Endothelial cell of umbilical vein (primary cell): ENCODE results near the gene GTF2IRD2. TPM values are rescaled to one million over a fixed set of nuclear protein-coding genes. Genes with fewer than 3 reads are reported as not detected.
"Not testable (repeated sequence)": the region's sequence is repeated elsewhere in the genome, so short reads cannot be mapped to it uniquely, and the experiment has no call there.

Source experiments
- BruUV-seq: library from RNA; stranded (reverse); fragments of 400-500 nt; replicated peaks from 2 replicates; lab custom pipeline; 2021; lab: Mats Ljungman, UMichigan
- CTCF ChIA-PET: fragments of 300-600, 350-600 bp; sonication (Branson Sonifier 250); formaldehyde crosslinking; loops from one replicate; lab custom pipeline; 2021; ENCODE audit warnings: antibody characterized with exemption, inconsistent platforms; lab: Charles Lee
- POLR2A ChIA-PET: fragments of 300-600, 350-600 bp; sonication (Branson Sonifier 250); formaldehyde crosslinking; loops from one replicate; lab custom pipeline; 2021; ENCODE audit warnings: antibody characterized with exemption, inconsistent platforms; lab: Charles Lee
- DNase-seq: peaks from one replicate; pipeline ENCODE4 v3.0.0-alpha.2; 2011; ENCODE audit warnings: low read depth, low spot score
- FAIRE-seq: peaks from 2 replicates; lab custom pipeline; 2011; peaks lifted over from hg19 to GRCh38; lab: Jason Lieb, UNC
- H2AFZ ChIP-seq: 2 replicates; pipeline ENCODE4 v1.6.0; 2012; ENCODE audit warnings: low read depth, low read length, control low read depth, inconsistent platforms
- H3K27ac ChIP-seq: 2 replicates; pipeline ENCODE4 v1.5.1; 2011; ENCODE audit warnings: low read depth, mild to moderate bottlenecking, control low read depth, low read length, moderate library complexity; ENCODE audit not compliant: insufficient read depth
- H3K27me3 ChIP-seq, 2 experiments: 2 replicates each; pipeline versions ENCODE4 v1.6.0 to v1.6.1; 2011; ENCODE audit warnings: low read length in 2 of 2, mixed read lengths in 1 of 2; ENCODE audit not compliant: control insufficient read depth in 2 of 2, insufficient read depth in 2 of 2
- H3K36me3 ChIP-seq, 2 experiments: 2 replicates in 1 of 2; 3 replicates in 1 of 2; pipeline ENCODE4 v1.5.1; 2011; ENCODE audit warnings: low read length in 2 of 2, mild to moderate bottlenecking in 1 of 2, moderate library complexity in 1 of 2; ENCODE audit not compliant: control insufficient read depth in 2 of 2, insufficient read depth in 2 of 2; ENCODE audit errors: extremely low read depth in 1 of 2
- H3K4me1 ChIP-seq: 3 replicates; pipeline ENCODE4 v1.5.1; 2011; ENCODE audit warnings: mild to moderate bottlenecking, low read length; ENCODE audit not compliant: control insufficient read depth, insufficient read depth; ENCODE audit errors: extremely low read depth
- H3K4me2 ChIP-seq: 2 replicates; pipeline ENCODE4 v1.6.1; 2011; ENCODE audit warnings: low read length, control low read depth, mixed read lengths; ENCODE audit not compliant: insufficient read depth
- H3K4me3 ChIP-seq, 3 experiments: fragments of 200-600 bp in 1 of 3; sonication (generic), shearing (Covaris generic) in 1 of 3; replicated peaks in 1 of 3; 2 replicates each; pipeline ENCODE4 v1.5.1; 2011 to 2016; ENCODE audit warnings: control low read depth in 3 of 3, low read length in 3 of 3, mild to moderate bottlenecking in 2 of 3, inconsistent platforms in 1 of 3, low read depth in 1 of 3, moderate library complexity in 1 of 3; ENCODE audit not compliant: insufficient read depth in 1 of 3
- H3K79me2 ChIP-seq: 2 replicates; pipeline ENCODE4 v1.6.0; 2012; ENCODE audit warnings: low read length, inconsistent platforms; ENCODE audit not compliant: control insufficient read depth, insufficient read depth
- H3K9ac ChIP-seq: replicated peaks from 2 replicates; pipeline ENCODE3; 2011; ENCODE audit warnings: low read length, control low read depth; ENCODE audit not compliant: insufficient read depth; ENCODE audit errors: extremely low read depth
- H3K9me1 ChIP-seq: replicated peaks from 3 replicates; pipeline ENCODE4 v1.6.0; 2011; ENCODE audit warnings: mild to moderate bottlenecking, low read length; ENCODE audit not compliant: control insufficient read depth, insufficient read depth; ENCODE audit errors: extremely low read depth
- H3K9me3 ChIP-seq: replicated peaks from 2 replicates; pipeline ENCODE4 v1.5.1; 2012; ENCODE audit warnings: low read length, inconsistent platforms; ENCODE audit not compliant: control insufficient read depth, insufficient read depth
- H4K20me1 ChIP-seq: replicated peaks from 2 replicates; pipeline ENCODE3; 2011; ENCODE audit warnings: mild to moderate bottlenecking, low read length; ENCODE audit not compliant: control insufficient read depth, insufficient read depth; ENCODE audit errors: extremely low read depth
- dilution Hi-C: fragments of 300-500 bp; cut with MboI; formaldehyde crosslinking; loops from one replicate; pipeline ENCODE4 v1.15.0; 2019; ENCODE audit warnings: low sequenced_read_pairs; ENCODE audit not compliant: extremely low pct_ligation_motif_present
- intact Hi-C: fragments of 100-400 bp; cut with micrococcal nuclease; formaldehyde crosslinking; loops from one replicate; pipeline ENCODE4 v1.10.0; 2022
- polyA plus RNA-seq, 4 experiments: library from polyadenylated mRNA; depleted of rRNA in 3 of 4; stranded (reverse) in 3 of 4; unstranded in 1 of 4; fragments of >200 nt; gene quantifications; 2 replicates each; pipeline versions ENCODE4 v1.2.1 to v1.2.3, GENCODE V29; 2011 to 2012; ENCODE audit warnings: missing spikeins in 1 of 4
- total RNA-seq: library from RNA; stranded (reverse); gene quantifications from 2 replicates; pipeline ENCODE4 v1.2.3, GENCODE V29; 2021

Gene GTF2IRD2
- total and polyA plus RNA-seq, 2 donors (not counting 3 experiments of a cell fraction or from before 2014, with no cell fraction given) = 5.2 to 10.0 TPM

DNA sequence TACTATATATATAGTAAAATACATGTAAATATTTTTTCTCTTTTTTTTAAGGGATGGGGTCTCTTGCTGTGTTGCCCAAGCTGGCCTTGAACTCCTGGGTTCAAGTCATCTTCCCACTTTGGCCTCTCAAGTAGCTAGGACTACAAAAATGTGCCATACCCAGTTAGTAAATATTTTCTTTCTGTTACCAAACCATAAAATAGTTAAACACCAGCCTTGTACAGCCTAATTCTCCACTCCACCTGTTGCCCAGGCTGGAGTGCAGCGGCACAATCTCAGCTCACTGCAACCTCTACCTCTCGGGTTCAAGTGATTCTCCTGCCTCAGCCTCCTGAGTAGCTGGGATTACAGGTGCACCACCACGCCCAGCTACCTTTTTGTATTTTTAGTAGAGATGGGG is 33.9 kb upstream of the GTF2IRD2 start:
- H3K4me3 ChIP-seq, H2AFZ ChIP-seq, H3K27ac ChIP-seq, intact Hi-C loops, dilution Hi-C loops, H3K27me3 ChIP-seq, DNase-seq, FAIRE-seq, H3K9me3 ChIP-seq, H3K9me1 ChIP-seq, H4K20me1 ChIP-seq, H3K4me2 ChIP-seq, BruUV-seq, H3K79me2 ChIP-seq, H3K4me1 ChIP-seq, POLR2A ChIA-PET, H3K36me3 ChIP-seq, H3K9ac ChIP-seq, CTCF ChIA-PET: not testable (repeated sequence)

GRCh38 chr7:74882110-74882509 is 30.7 kb upstream of the GTF2IRD2 start:
- POLR2A ChIA-PET, H3K4me2 ChIP-seq, H3K4me3 ChIP-seq, H3K9me1 ChIP-seq, DNase-seq, BruUV-seq, intact Hi-C loops, H2AFZ ChIP-seq, H3K4me1 ChIP-seq, FAIRE-seq, H3K27ac ChIP-seq, CTCF ChIA-PET, dilution Hi-C loops, H3K27me3 ChIP-seq, H3K9ac ChIP-seq, H3K36me3 ChIP-seq, H4K20me1 ChIP-seq, H3K9me3 ChIP-seq, H3K79me2 ChIP-seq: not testable (repeated sequence)

GRCh38 chr7:74874748-74875512 is 23.5 kb upstream of the GTF2IRD2 start:
- POLR2A ChIA-PET, H3K27me3 ChIP-seq, H3K36me3 ChIP-seq, H3K4me3 ChIP-seq, FAIRE-seq, H4K20me1 ChIP-seq, H3K9ac ChIP-seq, H3K79me2 ChIP-seq, H2AFZ ChIP-seq, H3K4me1 ChIP-seq, CTCF ChIA-PET, H3K27ac ChIP-seq, BruUV-seq, dilution Hi-C loops, intact Hi-C loops, H3K9me1 ChIP-seq, H3K4me2 ChIP-seq, H3K9me3 ChIP-seq: not testable (repeated sequence)
- peak; percentile 15 for DNase-seq

GRCh38 chr7:74874104-74874747 is 22.8 kb upstream of the GTF2IRD2 start:
- H3K9me3 ChIP-seq, H3K9ac ChIP-seq, DNase-seq, H3K27me3 ChIP-seq, POLR2A ChIA-PET, H2AFZ ChIP-seq, BruUV-seq, H3K36me3 ChIP-seq, dilution Hi-C loops, H3K27ac ChIP-seq, H3K4me2 ChIP-seq, H3K9me1 ChIP-seq, FAIRE-seq, CTCF ChIA-PET, intact Hi-C loops, H3K4me1 ChIP-seq, H3K79me2 ChIP-seq, H4K20me1 ChIP-seq, H3K4me3 ChIP-seq: not testable (repeated sequence)
